NT2/D1 (cell line): Measurements from ENCODE around the gene KIF4A.

Source experiments
- SUZ12 ChIP-seq: IDR thresholded peaks from 2 replicates; pipeline ENCODE4 v1.6.1; 2011; ENCODE audit not compliant: insufficient read length, insufficient read depth; ENCODE audit errors: extremely low read depth
- YY1 ChIP-seq: IDR thresholded peaks from 2 replicates; pipeline ENCODE4 v1.6.1; 2011; ENCODE audit not compliant: insufficient read length, insufficient read depth
- ZNF274 ChIP-seq: IDR thresholded peaks from 2 replicates; pipeline ENCODE4 v1.6.1; 2011; ENCODE audit warnings: mild to moderate bottlenecking, low read depth, low read length

GRCh38 chrX:70424801-70425200, 134.9 kb downstream of the KIF4A start:
- TF ChIP-seq YY1 (no peak), ZNF274 (no peak), SUZ12 (no peak)
